Common myeloid progenitor, CD34-positive (primary cell): ENCODE data around the gene SAMD1.
A peak's percentile ranks its signal among the peaks of the same experiment; 100 is the strongest.

Source experiments
- CTCF ChIA-PET: fragments of 350-600 bp; sonication (Branson Sonifier 250); formaldehyde crosslinking; loops from one replicate; lab custom pipeline; 2021; ENCODE audit warnings: antibody characterized with exemption; lab: Charles Lee
- POLR2A ChIA-PET: fragments of 350-600 bp; sonication (Branson Sonifier 250); formaldehyde crosslinking; loops from one replicate; lab custom pipeline; 2021; ENCODE audit warnings: antibody characterized with exemption; lab: Charles Lee
- DNase-seq, 3 donors: peaks; one replicate each; pipeline versions ENCODE4 v3.0.0 to v3.0.0-alpha.2; 2013
- H3K27ac ChIP-seq, 2 experiments: 1 replicate in 1 of 2; 2 replicates in 1 of 2; pipeline ENCODE4 v1.7.0; 2013; ENCODE audit warnings: inconsistent platforms in 2 of 2, low read length in 2 of 2, mild to moderate bottlenecking in 2 of 2, low read depth in 1 of 2, moderate library complexity in 1 of 2; ENCODE audit not compliant: severe bottlenecking in 2 of 2, insufficient read depth in 1 of 2, poor library complexity in 1 of 2
- H3K27me3 ChIP-seq, 5 experiments: replicated peaks in 2 of 5; 1 replicate in 3 of 5; 2 replicates in 2 of 5; pipeline versions ENCODE4 v1.6.1 to v1.7.0; 2013; ENCODE audit warnings: low read length in 4 of 5, mild to moderate bottlenecking in 2 of 5, moderate library complexity in 2 of 5, inconsistent platforms in 1 of 5; ENCODE audit not compliant: insufficient read depth in 5 of 5, control insufficient read depth in 4 of 5
- H3K36me3 ChIP-seq, 4 experiments: 1 replicate in 2 of 4; 2 replicates in 2 of 4; pipeline versions ENCODE4 v1.6.1 to v1.7.0; 2013; ENCODE audit warnings: low read length in 3 of 4, control low read depth in 1 of 4, mild to moderate bottlenecking in 1 of 4; ENCODE audit not compliant: control insufficient read depth in 4 of 4, insufficient read depth in 4 of 4
- H3K4me1 ChIP-seq, 4 experiments: 1 replicate in 3 of 4; 2 replicates in 1 of 4; pipeline versions ENCODE4 v1.6.1 to v1.7.1; 2013; ENCODE audit warnings: low read length in 3 of 4, mild to moderate bottlenecking in 3 of 4, control low read depth in 1 of 4, inconsistent platforms in 1 of 4, moderate library complexity in 1 of 4; ENCODE audit not compliant: control insufficient read depth in 4 of 4, insufficient read depth in 4 of 4; ENCODE audit errors: control extremely low read depth in 1 of 4
- H3K4me3 ChIP-seq, 7 experiments: 1 replicate in 4 of 7; 2 replicates in 3 of 7; pipeline versions ENCODE4 v1.5.1 to v1.7.0; 2013; ENCODE audit warnings: mild to moderate bottlenecking in 7 of 7, low read length in 6 of 7, moderate library complexity in 6 of 7, inconsistent platforms in 2 of 7, low read depth in 2 of 7, control low read depth in 1 of 7; ENCODE audit not compliant: insufficient read depth in 4 of 7, control insufficient read depth in 1 of 7; ENCODE audit errors: extremely low read depth in 1 of 7
- H3K9me3 ChIP-seq, 5 experiments: 1 replicate in 4 of 5; 2 replicates in 1 of 5; pipeline versions ENCODE4 v1.6.1 to v1.7.1; 2013; ENCODE audit warnings: low read length in 4 of 5, mild to moderate bottlenecking in 2 of 5, inconsistent platforms in 1 of 5, low read depth in 1 of 5, moderate library complexity in 1 of 5; ENCODE audit not compliant: control insufficient read depth in 4 of 5, insufficient read depth in 2 of 5; ENCODE audit errors: control extremely low read depth in 1 of 5
- WGBS: methylation state at CpG from one replicate; pipeline ENCODE4 v1.1.5; 2013; ENCODE audit not compliant: insufficient coverage; 5-methylcytosine and 5-hydroxymethylcytosine counted together

The SAMD1 gene

DNA sequence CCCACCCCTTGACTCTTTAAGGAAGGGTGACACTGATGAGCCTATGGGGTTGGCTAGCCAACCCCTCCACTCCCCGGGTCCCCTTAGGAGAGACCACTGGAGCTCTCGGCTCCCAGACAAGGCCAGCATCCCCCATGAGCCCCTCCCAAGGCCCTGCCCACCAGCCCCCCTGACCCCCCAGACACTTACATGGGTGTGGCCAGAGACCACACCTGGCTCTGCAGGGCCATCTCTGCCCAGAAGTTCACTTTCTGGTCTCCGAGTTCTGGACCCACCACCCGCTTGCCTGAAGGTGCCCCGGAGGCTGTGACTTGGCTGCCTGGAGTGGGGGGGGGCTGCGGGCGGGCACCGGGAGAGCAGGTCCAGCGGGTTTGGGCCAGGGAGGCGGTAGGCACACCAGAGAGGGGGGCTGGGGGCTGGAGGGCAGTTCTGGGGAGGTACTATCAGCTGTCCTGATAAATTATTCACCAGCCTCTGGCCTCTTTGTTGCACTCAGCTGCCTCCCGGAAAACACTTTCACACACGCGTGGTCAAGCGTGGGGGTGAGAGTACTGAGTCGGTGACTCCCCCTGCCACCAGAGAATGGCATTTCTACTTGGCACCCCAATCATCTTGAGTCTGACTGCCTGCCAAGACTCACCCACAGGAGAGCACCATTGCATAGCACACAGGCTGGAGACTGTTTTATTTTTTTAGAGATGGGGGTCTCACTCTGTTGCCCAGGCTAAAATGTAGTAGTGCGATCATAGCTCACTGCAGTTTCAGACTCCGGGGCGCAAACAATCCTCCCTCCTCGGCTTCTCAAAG lies 28.6 kb downstream of the SAMD1 start, which contains the start of gene PALM3:
Gene PALM3, minus strand, starts transcription at position 326 of the 807 bp plus-strand sequence. Its CDS starts 96 bp downstream, at position 230.
- Histone ChIP-seq H3K27me3 (peaks cover 0 to 36% (median 11%) of the 10 kb centered on the region in 5 experiments), H3K27ac (no peak within 1 kb of the TSS), H3K4me1 (peaks cover 0 to 17% (median 17%) of the 10 kb centered on the region in 4 experiments), H3K36me3 (no peaks in the 10 kb centered on the region), H3K4me3 (no peak within 1 kb of the TSS), H3K9me3 (no peaks in the 10 kb centered on the region)
- POLR2A ChIA-PET: no interaction called here
- 83% methylated on average over 16 of the region's 19 CpGs for WGBS
- no peak for DNase-seq
- CTCF ChIA-PET: interaction anchor here (0.6 to 7.2 kb wide), 4 partner anchors 9 to 40 kb away, joined by 3 to 102 read pairs (median 24); partner anchors contain the start of gene MISP3

DNA sequence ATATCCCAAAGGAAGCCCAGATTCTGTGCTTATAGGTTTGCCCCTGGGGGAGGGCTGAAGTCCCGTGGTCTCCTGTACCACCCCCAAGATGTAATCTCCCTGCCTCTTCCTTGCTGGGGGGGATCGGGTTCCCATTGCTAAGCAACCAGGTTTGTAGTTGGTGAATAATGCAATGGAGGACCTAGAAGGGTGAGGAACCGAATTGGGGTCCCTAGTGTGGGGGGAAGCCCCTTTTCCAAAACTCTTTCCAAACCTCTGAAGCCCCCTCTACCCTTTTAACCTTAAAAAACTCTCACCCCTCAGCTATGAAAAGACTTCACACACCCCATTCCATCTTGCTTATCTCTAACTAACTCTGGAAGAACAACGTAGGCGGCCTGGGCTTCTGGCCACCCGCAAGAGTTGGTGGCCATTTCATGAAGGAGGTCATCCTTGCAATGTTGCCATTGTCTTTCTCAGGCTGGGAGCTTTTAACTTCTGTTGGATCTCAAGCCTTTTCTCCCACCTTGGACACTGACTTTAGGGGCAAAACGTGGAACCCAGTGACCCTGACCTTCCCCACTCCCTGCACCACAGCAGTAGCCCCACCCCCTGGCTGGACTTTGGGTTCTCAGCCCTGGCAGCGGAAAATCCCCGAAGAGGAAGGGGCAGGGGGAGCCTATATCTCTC lies 29.3 kb downstream of the SAMD1 start:
- WGBS: 75% methylated on average over 4 of the region's 9 CpGs
- Histone ChIP-seq H3K27ac (no peak overlapping the region), H3K4me1 (peaks cover 0 to 17% (median 16%) of the 10 kb centered on the region in 4 experiments), H3K9me3 (no peaks in the 10 kb centered on the region), H3K36me3 (no peaks in the 10 kb centered on the region), H3K27me3 (peaks cover 0 to 42% (median 11%) of the 10 kb centered on the region in 5 experiments), H3K4me3 (no peak overlapping the region)
- CTCF ChIA-PET: interaction anchor here (0.6 to 7.2 kb wide), 11 partner anchors 8 to 69 kb away, joined by 3 to 102 read pairs (median 4); partner anchors contain the start of gene MISP3
- no peak for DNase-seq
- POLR2A ChIA-PET: no interaction called here

DNA sequence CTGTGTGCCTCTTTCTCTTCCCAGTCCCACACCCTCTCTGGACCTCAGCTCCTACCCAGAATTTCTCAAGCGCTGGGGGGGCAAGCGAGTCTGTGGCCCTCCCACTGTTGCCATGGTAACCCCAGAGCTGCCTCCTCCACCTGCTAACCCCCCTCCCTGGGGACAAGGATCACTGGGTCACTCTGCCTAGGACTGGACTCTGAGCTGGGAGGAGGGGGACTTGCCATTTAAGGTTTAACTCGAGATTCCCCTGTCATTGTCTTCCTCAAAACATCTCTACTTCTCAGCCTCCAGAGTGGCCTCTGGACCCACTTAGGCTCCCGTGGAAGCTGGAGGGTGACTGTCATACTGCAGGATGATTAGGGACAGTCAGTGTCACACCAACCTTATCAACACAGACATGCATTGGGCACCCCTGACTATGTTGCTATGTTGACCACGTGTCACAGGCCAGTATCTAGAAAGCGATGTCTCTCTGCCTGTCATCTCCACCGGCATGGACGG lies 30.8 kb downstream of the SAMD1 start:
- Histone ChIP-seq H3K4me1 (peaks cover 0 to 17% (median 16%) of the 10 kb centered on the region in 4 experiments), H3K4me3 (no peak overlapping the region), H3K27ac (no peak overlapping the region), H3K27me3 (peaks cover 0 to 49% (median 11%) of the 10 kb centered on the region in 5 experiments), H3K36me3 (no peaks in the 10 kb centered on the region), H3K9me3 (no peaks in the 10 kb centered on the region)
- no peak for DNase-seq
- 52% methylated on average over 5 of the region's 8 CpGs for WGBS
- ChIA-PET POLR2A (interaction anchor here (0.7 kb wide), 1 partner anchor 935 kb away, joined by 3 read pairs; no protein-coding TSS in a partner anchor), CTCF (interaction anchor here (0.9 to 7.2 kb wide), 19 partner anchors 11 to 432 kb away, joined by 3 to 102 read pairs (median 4); partner anchors contain the start of genes IL27RA, MISP3 and RFX1)

DNA sequence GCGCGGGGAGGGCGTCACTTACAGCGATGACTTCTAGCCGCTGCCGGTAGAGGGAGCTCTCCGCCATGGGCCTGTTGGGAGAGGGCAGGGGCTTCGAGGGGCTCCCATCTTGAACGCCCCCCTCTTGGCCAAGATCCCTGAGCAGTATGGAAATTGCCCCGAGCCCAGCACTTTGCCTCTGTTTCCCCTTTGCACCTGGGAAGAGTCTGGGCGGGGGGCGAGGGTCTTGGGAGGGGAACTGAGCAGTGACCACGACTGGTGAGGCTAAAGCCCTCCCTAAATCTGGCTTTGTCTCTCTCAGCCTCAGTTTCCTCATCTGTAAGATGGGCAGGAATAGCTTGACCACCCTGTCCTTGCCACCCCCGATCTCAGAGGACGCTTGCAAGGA lies 31.5 kb downstream of the SAMD1 start:
- POLR2A ChIA-PET: interaction anchor here (0.7 to 1.0 kb wide), 2 partner anchors 13 to 934 kb away, joined by 3 read pairs; no protein-coding TSS in a partner anchor
- H3K9me3 ChIP-seq: no peaks in the 10 kb centered on the region
- WGBS: 5% methylated on average over 10 of the region's 15 CpGs
- DNase-seq: peak; percentile 44 to 66 (median 63)
- H3K27me3 ChIP-seq: peaks cover 0 to 49% (median 11%) of the 10 kb centered on the region in 5 experiments
- H3K4me1 ChIP-seq: peaks cover 0 to 18% (median 17%) of the 10 kb centered on the region in 4 experiments
- H3K36me3 ChIP-seq: no peaks in the 10 kb centered on the region
- CTCF ChIA-PET: interaction anchor here (0.8 to 7.2 kb wide), 18 partner anchors 10 to 433 kb away, joined by 3 to 102 read pairs (median 4); partner anchors contain the start of genes IL27RA, MISP3 and RFX1
- H3K4me3 ChIP-seq: peak overlapping the region in 1 of 7 experiments; percentile 30
- H3K27ac ChIP-seq: no peak overlapping the region

DNA sequence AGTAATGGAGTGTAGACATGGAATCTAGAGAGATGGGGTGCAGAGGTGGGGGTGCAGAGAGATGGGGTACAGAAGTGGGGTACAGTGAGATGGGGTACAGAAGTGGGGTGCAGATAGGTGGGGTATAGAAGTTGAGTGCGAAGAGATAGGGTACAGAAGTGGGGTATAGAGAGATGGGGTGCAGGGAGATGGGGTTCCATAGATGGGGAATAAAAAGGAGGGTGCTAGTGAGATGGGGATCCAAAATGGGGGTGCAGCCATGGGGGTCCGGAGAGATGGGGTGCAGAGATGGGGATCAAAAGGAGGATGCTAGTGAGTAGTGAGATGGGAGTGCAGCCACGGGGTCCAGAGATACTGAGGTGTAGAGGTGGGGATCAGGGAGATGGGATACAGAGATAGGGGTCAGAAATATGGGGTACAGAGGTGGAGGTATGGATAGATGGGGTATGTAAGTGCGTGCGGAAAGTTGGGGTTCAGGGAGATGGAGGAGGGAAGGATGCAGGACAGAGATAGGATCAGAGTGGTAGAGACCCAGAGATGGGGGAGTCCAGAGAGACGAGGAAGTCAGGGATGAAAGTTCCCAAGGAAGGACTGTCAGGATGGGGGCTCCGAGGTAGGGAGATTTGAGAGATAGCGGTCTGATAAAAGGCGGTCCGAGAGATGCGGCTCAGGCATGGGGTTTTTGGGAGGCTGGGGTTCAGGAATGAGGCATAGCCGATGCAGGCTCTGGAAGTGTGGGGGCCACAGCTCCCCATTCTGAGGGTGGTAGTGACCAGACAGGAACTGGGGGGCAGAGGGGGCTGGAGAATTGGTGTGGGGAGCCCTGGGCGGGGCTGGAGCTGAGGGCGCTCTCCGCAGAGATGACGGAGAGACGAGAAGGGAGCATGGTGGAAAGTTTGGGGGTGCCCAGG lies 32.1 kb downstream of the SAMD1 start:
- 25% methylated on average over 15 of the region's 17 CpGs for whole genome bisulfite sequencing
- ChIA-PET POLR2A (interaction anchor here (1.0 kb wide), 1 partner anchor 13 kb away, joined by 3 read pairs; no protein-coding TSS in a partner anchor), CTCF (interaction anchor here (0.8 to 7.2 kb wide), 16 partner anchors 10 to 186 kb away, joined by 3 to 102 read pairs (median 4); partner anchors contain the start of genes IL27RA, MISP3 and RFX1)
- Histone ChIP-seq H3K36me3 (peaks cover 0 to under 1% (median 0%) of the 10 kb centered on the region in 4 experiments), H3K4me3 (peak overlapping the region in 2 of 7 experiments; percentile 31 to 57), H3K27me3 (peaks cover 0 to 49% (median 11%) of the 10 kb centered on the region in 5 experiments), H3K27ac (no peak overlapping the region), H3K9me3 (no peaks in the 10 kb centered on the region), H3K4me1 (peaks cover 0 to 18% (median 17%) of the 10 kb centered on the region in 4 experiments)
- DNase-seq: no peak
